GM19351 (cell line): ENCODE results near the gene LIN28B.

Experiments
- ATAC-seq: cut with Tn5 transposase; IDR thresholded peaks from one replicate; pipeline ENCODE4 v1.9.1; 2021; ENCODE audit warnings: mild to moderate bottlenecking, moderate library complexity; ENCODE audit not compliant: unreplicated experiment

Gene LIN28B

DNA sequence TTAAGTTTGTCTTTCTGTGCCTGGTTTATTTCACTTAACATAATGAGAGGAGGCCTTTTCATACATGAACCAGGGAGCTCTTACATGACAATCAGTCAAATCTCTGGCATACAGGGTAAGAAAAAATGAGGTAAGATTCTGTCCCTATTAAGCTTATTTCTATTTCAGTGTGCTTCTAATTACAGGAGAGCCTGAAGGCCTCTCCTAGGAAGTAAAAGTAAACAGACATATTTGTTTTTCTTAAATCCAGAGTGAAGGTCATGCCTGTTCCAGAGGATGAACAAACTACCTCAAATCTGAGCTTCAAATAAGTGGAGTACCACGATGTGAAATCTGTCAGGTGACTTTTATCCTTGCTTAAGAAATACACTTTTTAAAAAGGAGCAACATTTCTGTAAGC, 150.3 kb downstream of the LIN28B start:
- no peak for ATAC-seq

DNA sequence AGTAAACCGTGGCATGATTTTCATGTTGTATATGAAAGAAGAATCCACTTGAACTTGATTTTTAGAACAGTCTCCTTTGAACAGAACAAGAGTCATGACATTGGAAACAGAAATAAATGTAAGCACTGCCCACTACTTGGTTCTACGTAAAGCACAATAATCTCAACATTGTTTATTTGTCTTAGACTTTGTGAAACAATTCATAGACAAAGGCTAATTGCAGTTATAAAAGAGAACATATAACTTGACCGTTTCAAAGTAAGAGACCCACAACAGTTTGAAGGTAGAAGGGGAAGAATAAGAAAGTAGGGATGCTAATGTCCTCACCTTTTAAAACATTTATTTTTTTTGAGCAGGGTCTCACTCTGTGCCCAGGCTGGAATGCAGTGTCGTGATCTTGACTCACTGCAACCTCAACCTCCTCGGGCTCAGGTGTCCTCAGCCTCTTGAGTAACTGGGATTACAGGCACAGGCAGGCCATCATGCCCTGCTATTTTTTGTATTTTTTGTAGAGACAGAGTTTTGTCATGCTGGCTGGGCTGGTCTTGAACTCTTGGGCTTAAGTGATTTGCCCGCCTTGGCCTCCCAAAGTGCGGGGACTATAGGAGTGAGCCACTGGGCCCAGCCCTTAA, 151.8 kb downstream of the LIN28B start:
- ATAC-seq: no peak

DNA sequence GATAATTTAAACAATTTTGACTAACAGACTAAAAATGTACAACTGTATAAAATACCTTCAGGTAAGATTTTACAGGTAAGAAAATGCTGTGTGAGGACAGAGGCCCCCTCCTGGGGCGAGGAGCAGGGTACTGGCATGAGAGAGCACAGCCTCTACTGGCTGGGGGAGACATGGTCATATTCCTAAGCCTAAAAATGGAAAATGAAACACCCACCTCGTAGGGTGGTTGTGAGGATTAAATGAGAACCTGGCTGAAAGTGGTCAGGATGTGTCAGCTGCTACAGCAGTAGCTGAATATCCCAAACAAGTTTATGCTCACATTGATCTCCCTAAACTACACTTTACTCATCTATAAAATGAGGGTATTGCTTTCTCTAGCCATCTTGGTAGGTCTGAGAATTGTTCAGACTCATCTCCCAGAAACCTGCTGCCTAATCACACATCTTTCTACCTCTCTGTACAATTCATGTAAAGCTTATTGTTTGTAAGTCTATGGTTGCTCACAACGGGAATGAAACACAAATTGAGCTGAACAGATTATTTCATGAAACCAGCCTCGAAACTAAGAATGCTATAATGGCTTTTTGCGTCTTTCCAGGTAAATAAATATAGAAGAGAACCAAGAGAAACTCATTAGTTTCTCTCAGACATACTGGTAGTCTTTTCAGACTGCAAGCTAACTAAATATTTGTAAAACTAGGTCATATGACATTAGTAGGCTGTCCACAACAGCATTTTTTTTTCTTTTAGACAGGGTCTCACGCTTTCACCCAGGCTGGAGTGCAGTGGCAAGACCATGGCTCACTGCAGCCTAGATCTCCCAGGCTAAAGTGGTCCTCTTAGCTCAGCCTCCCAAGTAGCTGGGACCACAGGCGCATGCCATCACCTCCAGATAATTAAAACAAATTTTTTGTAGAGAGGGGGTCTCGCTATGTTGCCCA, 153.3 kb downstream of the LIN28B start:
- ATAC-seq: peak; percentile 56

DNA sequence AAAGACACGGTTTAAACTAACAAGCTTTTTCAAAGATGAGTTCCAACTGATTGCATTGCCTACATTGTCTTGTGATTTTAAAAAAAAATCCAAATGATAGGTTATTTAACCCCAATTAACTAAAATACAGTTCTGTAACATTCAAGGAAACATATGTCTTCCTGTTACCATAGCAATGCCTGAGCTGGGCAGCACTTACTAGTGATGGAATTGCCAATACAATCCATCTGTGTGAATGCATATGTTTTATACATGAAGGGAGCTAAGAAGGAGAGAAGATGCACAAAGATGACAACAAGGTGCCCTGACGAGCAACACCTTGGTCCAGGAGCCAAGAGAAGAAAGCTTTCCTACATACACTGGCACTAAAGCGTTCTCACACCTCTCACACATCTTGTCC, 154.2 kb downstream of the LIN28B start:
- no peak for ATAC-seq

DNA sequence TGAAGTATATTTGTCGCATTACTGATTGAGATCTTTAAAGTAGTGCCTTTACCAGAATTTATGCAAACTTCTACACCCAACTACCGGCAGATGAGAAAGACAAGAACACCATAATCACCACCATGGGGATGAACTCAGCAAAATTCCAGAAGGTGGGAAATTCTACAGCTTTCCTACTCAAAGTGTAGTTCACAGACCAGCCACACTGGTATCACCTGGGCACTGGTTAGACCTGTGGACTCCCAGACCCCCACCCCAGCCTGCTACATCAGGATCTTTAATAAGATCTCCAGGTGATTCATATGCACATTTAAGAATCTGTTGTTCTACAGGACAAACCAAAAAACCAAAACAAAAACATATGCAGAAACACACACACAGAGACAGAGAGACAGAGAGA, 155.0 kb downstream of the LIN28B start:
- no peak for ATAC-seq

DNA sequence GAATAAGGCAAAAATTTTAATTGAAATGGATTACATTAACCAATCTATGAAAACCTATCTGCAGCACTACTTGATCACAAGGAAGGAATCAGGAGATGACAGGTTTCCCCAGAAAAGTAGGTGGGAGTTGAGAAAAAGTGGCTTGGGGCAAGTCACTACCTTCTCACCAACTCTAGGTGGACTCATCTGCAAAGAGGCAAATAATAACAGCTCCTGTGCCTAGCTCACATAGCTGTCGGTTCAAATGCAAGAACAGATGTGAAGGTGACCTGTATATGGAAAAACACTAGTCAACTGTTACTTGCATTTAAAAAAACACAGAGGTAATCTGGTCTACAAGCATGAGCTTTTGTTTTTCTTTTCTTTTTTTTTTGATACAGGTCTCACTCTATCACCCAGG, 155.7 kb downstream of the LIN28B start:
- ATAC-seq: no peak

DNA sequence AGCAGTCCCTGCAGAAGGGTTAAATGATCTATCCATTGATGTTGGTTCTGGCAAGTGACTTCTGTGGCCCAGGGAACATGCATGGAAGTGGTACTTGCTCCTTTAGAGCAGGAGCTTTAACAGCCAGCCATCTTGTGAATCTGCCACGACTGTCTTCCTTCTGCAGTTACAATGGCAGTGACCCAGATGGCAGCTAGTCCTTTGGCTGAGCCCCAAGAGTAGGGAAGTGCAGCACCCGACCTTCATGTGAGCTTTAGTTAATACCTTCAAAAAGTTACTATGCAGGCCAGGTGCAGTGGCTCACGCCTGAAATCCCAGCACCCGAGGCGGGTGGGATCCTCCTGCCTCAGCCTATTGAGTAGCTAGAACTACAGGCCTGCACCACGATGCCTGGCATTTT, 156.5 kb downstream of the LIN28B start:
- no peak for ATAC-seq

DNA sequence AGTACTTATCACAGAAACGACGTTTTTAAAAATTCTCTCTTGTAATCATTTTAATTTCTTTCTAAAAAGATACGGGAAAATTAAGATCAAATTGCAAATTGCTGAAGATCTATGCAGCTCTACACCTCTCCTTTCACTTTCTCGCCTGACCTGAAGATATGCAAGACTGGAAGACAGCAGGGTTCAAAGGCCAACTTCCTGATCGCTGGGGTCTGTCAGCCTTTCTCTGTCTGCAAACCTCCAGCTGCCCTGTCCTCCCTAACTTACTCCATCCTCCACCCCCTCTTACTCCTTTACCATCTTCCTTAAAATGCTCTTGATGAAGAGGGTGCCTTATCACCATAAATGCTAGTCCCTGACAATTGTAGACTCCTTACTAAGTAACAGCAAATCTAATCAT, 159.2 kb downstream of the LIN28B start:
- no peak for ATAC-seq

DNA sequence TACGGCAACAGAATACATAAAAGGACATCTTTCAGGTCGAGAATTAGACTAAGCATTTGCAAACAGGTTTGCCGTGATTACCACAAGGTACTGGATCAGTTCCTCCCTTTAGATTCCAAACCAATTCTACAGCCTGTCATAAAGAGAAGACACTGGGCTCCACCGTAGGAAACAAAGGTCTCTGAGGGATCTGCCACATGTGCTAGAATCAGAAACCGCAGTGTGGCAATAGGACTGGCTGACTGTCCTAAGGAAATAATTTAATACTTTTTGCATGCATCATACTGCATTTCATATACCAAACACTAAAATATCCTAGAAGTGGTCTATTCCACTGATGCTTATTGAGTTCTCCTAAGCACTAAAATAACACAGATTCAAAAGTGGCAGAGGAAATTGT, 163.7 kb downstream of the LIN28B start:
- ATAC-seq: no peak

DNA sequence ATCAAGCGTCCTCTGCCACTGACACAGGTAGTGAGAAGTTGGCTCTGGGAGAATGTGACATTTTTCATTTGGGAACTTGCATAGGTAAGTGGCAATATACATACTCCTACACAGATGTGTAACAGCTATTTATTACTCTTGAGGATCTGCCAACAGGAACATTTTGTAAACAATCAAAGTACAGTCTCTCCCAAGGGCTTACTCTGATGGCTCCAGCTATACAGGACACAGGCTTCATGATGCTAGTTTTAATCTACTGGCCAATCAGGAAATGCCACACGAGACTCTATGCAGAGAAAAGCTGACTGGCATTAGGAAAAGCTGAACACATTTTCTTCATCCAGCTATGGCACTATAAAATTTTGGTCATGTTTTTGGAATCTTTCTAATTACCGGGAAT, 165.1 kb downstream of the LIN28B start:
- ATAC-seq: no peak

DNA sequence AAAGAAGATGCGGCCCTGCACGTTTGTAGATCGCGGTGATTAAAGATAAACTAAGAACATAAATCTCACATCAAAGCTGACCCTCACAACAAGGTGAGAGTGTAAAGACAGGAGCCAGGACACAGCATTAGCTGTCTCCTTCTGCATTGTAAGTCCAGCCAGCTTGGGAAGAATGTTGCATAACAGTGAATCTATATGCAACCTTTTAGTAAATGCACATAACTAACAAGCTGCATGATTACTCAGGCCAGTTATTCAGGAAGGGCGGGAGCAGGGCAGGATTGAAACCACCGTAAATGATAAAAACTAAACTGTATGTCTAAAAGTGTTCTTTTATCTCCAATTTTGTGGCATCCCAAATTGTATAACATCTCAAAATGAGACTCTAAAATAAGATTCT, 165.8 kb downstream of the LIN28B start:
- no peak for ATAC-seq
